ENCODE results near the gene ROM1.
"Not testable (repeated sequence)": the region's sequence is repeated elsewhere in the genome, so short reads cannot be mapped to it uniquely, and the experiment has no call there.

The ROM1 gene, protein sequence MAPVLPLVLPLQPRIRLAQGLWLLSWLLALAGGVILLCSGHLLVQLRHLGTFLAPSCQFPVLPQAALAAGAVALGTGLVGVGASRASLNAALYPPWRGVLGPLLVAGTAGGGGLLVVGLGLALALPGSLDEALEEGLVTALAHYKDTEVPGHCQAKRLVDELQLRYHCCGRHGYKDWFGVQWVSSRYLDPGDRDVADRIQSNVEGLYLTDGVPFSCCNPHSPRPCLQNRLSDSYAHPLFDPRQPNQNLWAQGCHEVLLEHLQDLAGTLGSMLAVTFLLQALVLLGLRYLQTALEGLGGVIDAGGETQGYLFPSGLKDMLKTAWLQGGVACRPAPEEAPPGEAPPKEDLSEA

DNA sequence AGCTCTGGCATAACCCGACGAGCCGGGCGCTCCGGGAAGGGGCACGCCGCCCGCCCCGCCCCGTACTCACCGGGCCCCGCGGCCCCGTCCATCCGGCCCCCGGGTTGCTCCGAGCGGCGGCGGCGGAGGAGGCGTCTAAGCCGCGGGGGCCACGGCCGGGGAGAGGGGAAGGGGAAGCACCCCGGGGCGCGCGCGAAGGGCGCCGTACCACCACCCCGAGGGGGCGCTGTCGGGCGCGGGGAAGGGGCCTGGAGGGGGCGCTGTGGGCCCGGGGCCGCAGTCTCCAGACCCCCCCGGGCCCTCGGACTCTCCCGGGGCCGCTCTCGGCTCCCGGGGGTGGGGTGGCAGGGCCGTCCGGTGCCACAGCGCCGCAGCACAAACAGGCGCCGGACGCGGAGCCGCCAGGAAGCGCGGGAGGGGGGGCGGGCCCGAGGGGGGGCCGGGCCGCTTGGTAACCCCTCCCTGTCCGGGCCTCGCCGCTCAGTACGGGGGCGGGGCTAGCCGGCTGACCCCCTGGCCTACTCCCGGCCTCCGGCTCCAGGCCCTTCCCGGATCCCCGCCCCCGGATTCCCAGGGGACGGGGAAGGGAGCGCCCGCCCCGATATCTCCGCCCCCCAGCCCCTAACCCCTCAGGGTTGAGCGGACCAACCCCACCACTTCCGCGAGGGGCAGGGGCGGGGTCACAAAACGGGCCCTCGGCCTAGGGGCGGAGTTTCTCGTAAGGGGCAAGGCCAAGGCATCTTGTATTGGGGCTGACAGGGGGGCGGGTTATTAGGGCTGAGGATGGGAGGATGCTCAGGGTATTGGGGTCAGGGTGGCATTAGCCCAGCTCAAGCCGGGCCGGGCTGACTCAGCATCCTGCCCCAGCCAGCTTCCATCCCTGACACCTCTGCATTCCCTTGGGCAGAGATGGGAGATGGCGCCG, at the start of gene ROM1, which contains the start of gene EML3:
Gene ROM1, plus strand, starts transcription at position 892 of the 925 bp plus-strand sequence. Its CDS starts 25 bp downstream, at position 917.
Gene EML3, minus strand, starts transcription at position 410 of the 925 bp plus-strand sequence. Its CDS starts 318 bp downstream, at position 92.
- DNase-seq: peak; percentile 81

DNA sequence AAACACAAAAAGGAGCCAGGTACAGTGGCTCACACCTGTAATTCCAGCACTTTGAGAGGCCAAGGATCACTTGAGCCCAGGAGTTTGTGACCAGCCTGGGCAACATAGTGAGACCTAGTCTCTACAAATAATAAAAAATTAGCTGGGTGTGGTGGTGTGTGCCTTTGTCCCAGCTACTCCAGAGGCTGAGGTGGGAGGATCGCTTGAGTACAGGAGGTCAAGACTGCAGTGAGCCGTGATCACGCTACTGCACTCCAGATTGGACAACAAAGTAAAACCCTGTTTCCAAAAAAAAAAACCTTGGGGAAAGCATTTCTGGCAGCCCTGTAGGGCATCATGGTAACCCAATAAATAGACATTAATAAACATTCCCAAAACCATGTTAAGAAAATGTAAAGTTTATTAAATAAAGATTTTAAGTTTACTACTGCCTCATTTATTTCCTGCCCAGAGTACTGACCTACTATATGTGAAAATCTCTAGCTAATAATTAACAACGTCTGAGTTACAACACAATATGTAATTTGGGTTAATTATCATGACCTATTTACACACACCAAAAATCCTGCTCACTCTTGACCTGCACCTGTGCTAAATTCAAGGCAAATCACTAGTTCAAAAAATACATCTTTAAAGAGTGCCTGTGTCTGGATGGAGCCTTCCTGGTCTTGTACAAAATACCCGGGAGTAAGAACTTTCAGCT, 47.8 kb upstream of the ROM1 start:
- no peak for DNase-seq

DNA sequence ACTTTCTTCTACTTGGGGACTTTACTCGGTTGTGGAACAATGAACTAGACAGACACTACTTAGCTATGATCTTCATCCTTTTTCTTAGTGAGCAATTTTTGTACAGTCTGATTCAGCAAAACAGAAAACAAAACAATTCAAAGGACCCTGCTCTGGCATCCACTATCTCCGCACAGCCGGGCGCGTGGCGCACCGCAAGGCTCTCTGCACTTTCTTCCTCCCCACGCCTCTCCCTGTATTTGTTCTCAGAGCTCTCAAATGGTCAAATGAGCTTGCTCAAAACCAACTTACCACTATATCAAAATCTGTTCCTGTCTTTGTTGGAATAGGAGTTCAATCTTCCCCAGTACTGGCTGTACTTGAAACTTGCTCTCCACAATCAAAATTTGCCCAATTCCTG, 46.8 kb upstream of the ROM1 start:
- no peak for DNase-seq

DNA sequence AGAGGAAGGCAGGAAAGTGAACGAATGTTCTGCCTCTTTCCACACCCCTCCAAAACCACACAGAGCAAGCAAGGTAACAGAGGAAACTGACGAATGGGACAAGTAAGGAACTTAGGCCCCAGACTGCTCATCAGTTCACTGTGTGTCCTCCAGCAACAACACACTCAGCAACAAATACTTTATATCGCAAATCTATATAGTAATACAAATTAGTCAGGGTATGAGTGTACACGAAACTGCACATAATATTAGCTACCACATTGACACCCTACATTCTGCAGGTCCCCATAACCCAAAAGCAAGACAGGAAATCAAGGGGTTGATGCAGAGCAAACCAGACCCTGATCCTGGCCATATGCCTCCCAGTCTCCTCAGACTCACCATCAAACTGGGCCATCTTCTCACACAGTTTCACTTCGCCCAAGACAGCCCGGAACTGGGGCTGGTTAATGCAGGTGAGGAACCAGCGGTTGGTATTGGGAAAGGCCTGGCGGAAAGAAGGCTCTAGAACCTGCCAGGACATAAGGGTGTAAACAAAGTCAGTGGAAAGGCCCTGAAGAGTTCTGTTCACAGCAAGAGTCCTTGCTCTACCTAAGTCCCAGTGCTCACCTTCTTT, 45.9 kb upstream of the ROM1 start:
- DNase-seq: no peak

DNA sequence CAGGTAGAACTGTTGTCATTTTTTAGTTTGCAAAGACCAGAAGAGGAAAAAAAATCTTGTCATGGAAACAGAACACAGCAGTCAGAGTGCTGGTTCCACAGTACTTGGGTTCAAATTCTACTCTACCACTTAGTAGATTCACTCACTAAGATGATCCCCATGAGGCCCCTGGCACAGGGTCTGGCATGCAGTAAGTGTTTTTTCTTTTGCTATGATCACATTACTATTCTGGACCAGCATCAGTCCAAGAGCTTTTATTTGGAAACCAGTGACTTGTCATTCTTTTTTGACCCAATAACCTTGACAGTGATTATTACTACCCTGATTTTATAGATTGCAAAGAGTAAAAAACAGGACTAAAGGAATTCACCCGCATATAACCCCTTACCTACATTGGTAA, 43.4 kb upstream of the ROM1 start:
- DNase-seq: no peak

DNA sequence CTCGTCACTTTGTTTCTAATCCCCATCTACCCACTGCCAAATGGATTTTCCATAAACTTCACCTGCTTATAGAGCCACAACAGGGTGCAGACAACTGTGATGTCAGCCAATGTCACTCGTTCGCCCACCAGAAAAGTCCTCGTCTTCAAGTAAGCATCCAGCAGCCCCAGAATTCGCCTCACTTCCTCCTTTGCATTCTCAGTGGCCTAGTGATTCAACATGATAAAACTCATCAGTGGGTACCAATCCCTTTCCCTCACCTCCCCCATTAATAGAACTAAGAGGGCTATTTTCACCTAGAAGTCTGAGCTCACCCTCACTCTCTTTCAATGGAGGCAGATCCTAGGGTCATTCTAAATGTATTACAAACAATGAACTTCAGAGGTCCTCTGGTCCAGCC, 42.2 kb upstream of the ROM1 start:
- DNase-seq: not testable (repeated sequence)

DNA sequence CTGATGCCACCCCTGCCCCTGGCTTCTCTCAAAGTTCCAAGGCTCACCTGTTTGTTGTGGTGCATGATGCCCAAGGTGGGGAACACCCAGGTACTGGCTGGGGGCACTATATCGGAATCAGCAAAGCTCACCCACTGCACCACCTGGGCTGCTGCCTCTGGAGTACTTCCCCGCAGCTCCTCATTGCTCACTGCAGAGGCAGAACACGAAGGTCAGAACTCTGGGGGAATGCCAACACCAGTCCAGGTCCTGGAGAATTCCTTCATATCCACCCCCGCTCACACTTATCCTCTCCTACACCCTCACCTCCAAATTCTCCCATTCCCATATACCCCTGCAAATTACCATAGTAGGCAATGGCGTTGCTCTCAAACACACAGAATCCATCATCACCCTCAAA, 41.6 kb upstream of the ROM1 start:
- not testable (repeated sequence) for DNase-seq

DNA sequence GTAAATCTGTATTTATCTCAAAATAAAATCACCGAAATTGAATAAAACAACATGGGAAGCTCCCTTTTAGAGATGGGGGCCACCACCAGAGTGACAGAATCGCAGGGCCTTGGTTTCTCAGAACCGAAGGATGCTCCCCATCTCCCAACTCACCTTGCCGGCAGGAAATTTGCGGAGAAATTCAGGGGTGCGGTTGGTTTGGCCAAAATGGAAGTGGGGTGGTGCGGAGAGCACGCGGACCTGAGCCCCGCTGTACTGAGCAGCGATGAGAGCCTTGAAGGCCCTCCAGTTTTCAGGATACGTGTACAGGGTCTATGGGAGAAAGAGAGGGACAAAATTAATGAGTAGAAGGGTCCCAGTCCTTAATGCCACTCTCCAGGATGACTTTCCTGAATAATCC, 40.6 kb upstream of the ROM1 start:
- DNase-seq: no peak

DNA sequence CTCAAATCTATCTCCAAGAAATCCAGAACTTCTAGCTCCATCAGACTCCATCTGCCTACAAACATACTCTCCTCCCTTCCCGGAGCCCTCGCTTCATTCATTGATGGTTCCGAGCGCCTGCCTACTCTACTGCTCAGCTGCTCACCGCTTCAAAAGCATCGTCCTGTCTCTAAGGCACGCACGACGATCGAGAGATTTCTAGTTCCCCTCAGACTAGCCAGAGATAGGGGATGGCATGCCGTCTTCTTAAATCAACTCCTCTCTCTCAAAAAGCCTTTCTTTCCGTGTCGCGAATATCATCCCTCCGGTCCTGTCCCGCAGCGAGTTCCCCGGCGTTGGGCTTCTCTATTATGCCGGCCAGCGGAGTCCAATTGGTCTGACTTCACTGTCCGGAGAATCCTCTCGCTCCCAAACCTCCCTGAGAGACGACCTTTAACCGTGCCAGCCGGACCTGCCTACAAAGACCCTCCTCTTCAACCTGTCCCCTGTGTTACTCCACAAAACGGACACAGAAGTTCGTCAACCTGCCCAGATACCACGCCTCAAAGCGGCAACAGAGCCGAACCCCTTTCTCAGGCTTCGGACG, 40.0 kb upstream of the ROM1 start:
- no peak for DNase-seq

DNA sequence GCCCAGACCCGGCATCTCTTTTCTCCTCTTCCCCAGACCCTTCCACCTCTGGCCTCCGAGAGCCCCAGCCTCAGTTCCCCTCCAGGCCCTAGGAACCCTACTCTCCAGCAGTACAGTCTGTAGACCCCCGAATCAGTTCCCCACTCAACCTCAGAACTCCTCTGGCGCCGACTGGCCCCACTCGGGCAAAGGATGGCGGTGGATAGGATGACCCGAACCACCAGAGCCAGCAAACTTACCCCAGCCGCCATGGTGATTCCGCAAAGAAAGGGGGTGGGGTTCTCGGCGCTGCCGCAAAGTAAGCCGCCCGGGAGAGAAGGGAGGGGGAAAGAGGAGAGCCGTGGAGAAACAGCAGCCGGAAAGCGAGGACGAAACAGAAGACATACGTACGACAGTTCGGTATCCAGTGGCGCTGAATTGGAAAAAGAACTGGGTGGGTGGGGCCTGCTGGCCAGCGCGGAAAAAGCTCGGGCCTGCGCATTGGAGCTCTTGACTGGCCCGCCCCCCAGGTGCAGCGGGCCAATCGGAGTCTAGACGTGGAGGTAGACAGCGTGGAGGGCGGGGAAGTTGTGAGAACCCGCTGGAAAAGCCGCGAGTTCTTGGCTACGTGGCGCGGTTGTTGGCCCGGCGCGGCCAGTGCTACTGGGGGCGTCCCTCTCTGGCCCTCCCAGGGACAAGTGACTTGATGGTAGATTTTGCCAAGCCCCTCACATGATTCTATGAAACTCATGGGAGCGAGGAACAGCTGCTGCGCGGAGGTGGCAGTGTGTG, 39.3 kb upstream of the ROM1 start, which contains the start of gene EEF1G:
Gene EEF1G, minus strand, starts transcription at position 300 of the 771 bp plus-strand sequence. Its CDS starts 49 bp downstream, at position 251.
- peak; percentile 99 for DNase-seq

DNA sequence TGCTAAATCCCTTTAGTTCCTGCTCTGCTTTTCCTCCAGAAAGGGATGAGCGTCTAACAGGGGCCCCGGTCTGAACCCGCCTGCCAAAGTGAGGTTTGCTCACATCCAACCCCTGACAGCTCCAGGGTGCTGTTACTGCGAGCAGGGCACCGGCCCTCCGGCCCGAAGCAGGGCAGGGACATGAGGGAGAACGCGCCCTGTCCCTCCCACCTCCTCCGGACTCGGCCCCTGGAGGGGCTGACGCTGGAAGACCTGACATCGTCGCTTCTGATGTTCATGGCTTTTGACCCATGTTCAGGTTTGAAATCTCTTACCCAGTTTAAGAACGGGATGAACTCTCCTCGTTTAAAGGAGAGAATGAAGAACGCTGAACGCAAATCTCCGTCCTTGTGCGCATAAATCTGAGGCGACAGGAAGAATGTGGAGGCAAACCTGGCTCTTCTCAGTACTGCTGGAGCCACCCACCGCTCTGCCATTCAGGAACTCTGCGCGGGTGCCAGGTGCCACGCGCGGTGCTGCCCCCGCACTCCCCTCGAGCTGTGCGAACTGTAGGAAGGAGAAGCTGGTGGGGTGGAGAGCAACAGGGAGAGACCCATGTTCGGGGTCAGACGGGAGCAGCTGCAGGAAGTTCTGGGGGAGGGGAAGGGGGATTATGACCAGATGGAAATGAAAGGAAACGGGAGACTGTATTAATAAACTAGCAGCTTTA, 38.5 kb upstream of the ROM1 start:
- no peak for DNase-seq

DNA sequence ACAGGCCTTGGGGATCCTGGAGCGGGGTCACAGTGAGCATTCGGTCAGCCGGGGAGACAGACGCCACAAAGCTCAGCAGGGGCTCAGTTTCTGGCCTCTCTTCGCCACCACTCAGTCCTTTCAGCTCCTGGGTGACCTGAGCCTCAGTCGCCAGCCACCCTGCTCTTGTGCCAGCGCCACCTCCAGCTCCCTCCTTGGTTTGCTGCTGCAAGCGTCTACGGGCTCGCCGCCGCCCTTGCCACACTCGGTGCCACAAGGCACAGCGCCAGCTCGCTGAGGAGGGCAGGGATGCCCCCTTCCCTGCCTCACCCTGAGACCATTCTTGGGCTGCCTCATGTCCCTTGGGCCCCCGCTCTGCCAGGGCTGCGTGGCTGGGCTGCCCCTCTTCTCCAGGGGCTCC, 37.9 kb upstream of the ROM1 start:
- DNase-seq: no peak

DNA sequence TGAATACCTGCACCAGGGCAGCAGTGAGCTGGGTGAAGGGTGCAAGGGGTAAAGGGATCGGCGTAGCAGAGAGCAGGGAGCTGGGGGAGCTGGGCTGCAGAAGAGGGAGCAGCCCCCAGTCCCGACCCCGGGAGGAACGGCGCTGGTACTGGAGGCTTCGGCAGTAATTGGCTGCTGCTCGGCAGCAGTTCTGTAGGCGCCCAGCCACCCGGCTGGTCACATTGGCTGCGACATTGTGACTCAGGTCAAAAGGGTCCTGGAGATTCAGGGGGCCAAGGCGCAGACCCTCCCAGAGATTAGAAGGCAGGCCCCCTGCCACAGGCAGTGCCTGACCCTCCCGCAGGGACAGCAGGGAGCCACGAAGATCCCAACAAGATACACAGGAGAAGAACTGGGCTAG, 37.2 kb upstream of the ROM1 start:
- no peak for DNase-seq

DNA sequence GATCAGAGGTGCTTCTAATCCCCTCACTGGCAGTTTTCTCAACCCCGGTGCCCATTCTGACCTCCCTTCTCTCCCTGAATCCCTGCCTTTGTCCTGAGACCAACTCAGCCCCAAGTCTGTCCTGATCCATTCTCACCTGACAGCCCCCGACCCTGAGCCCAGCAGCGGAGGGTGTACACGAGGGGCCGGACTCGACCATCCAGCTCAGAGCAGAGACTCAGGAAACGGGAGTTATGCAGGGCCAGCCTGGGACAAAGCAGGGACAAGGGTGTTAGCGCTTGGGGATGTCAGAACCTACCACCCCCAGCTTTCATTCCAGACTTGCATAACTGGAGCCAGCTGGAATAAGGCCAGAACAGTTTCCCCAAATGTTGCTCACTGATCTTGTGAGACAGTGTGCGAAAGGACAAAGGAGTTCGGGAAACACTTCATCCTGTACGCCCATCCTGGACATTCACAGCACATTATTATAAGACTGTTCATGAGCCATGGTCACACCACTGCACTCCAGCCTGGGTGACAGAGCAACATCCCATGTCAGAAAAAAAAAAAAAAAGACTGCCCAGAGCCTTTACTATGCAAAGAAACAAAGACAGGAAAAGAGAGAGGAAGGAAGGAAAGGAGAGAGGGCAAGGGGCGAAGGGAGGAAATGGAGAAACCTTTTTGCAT, 35.9 kb upstream of the ROM1 start:
- no peak for DNase-seq

DNA sequence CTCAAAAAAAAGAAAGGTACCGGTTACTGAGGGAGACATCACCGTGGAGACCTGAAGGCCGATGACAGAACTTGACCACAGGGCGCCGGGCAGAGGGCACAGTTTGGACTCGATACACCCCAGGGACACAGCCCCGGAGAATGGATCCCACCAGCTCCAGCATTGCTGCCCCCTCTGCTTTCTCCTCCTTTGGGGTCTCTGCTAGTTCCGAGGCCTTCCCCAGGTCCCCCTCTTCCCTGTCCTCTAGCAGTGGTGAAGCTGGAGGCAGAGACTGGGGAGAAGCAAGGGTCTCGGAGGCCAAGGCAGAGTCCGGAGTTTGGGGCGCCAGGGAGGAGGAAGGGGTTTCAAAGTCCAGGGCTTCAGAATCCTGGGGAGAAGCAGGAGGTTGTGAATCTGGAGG, 34.5 kb upstream of the ROM1 start:
- DNase-seq: no peak

DNA sequence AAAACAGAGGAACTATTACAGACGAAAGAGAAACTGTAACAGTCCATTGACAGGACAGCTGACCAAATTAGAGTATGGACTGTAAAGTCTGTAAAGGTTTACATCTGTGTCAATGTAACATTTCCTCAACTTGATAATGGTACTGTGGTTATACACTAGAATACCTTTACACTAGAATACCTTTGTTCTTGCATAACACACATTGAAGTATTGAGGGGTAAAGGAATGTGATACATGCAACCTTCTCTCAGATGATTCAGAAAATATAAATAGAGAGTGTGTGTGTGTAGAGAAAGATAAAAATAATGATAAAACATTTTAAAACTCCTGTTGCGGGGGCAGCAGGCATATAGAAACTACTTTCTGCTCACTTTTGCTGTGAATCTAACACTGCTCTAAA, 33.8 kb upstream of the ROM1 start:
- DNase-seq: no peak

DNA sequence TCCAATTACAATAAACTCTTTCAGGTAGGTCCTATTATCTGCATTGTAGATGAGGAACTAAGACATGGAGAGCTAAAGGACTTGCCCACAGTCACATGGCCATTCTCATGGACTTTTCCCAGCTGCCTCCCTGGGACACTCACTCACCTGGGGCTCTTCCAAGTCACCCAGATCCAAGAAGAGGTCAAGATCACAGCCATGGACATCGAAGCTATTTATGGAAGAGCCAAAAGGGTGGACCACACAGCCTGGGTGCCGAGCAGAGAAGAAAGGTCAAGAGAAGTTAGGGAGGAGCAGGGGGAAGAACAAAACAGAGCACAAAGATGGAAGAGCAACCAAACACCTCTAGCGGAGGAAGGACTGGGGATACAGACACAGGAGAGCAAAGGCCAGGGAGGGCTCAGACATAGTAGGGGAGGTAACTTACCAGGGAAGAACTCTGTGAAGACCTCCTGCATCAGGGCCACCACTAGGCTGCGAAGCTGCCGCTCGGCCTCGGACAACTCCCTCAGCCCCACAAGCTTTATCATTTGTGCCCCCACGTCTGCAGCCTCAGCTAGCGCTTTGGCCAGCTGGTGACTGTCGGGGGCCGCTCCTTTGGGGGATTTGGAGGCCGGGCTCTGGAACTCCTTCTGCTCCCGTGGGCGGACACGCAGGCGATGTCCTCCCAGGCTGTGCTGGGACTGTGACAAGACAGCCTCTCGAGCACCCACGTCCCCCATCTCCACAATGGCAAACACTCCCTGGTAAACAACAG, 31.9 kb upstream of the ROM1 start:
- no peak for DNase-seq

DNA sequence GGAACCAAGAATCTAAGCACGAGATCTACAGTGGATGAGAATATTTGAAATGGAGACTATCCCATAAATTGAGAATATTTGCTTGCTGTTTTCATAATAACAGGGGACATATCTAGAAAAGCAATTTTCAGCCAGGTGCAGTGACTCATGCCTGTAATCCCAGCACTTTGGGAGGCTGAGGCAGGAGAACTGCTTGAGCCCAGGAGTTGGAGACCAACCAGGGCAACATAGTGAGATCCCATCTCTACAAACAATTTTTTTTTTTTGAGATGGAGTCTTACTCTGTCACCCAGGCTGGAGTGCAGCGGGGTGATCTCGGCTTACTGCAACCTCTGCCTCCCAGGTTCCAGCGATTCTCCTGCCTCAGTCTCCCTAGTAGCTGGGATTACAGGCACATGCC, 31.3 kb upstream of the ROM1 start:
- not testable (repeated sequence) for DNase-seq

DNA sequence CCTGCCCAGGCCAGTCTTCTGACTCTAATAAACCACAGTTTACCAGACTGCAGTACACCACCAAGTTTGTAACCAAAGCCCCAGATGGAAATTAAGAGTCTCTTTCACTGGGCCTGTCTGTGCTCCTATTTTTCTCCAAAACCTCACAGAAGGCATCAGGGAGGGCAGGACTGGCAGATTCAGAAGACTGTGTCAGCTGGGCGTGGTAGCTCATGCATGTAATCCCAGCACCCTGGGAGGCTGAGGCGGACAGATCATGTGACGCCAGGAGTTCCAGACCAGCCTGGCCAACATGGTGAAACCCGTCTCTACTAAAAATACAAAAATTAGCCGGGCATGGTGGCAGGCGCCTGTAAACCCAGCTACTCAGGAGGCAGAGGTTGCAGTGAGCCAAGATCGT, 27.7 kb upstream of the ROM1 start:
- not testable (repeated sequence) for DNase-seq

All from NCI-H1436 (cell line).